Stomach (tissue), 9 donors: Measurements from ENCODE around the gene VPS39. TPM values are rescaled to one million over a fixed set of nuclear protein-coding genes. Genes with fewer than 3 reads are reported as not detected.

ENCODE experiments used
- DNase-seq, 2 donors: peaks; one replicate each; pipeline versions ENCODE4 v3.0.0 to v3.0.0-alpha.2; 2013 to 2019
- H3K27ac ChIP-seq, 5 donors: fragments of 200-600 bp in 4 of 5; sonication (generic) in 4 of 5; one replicate each; pipeline ENCODE4 v1.5.1; 2013 to 2019; ENCODE audit warnings: mild to moderate bottlenecking in 1 of 5, moderate library complexity in 1 of 5
- H3K27me3 ChIP-seq, 3 donors: fragments of 200-600 bp; sonication (generic); one replicate each; pipeline ENCODE4 v1.5.1; 2017 to 2019; ENCODE audit warnings: mixed run types in 1 of 3
- H3K36me3 ChIP-seq, 4 donors: fragments of 200-600 bp; sonication (generic); 1 replicate in 3 of 4; 2 replicates in 1 of 4; pipeline ENCODE4 v1.5.1; 2016 to 2019
- H3K4me1 ChIP-seq, 4 donors: fragments of 200-600 bp; sonication (generic); one replicate each; pipeline ENCODE4 v1.5.1; 2016 to 2019
- H3K4me3 ChIP-seq, 4 donors: fragments of 200-600 bp; sonication (generic) in 3 of 4; one replicate each; pipeline ENCODE4 v1.5.1; 2016 to 2019; ENCODE audit warnings: mild to moderate bottlenecking in 1 of 4
- H3K9me3 ChIP-seq, 4 donors: fragments of 200-600 bp; sonication (generic); one replicate each; pipeline ENCODE4 v1.5.1; 2016 to 2019
- CTCF ChIP-seq, 7 experiments: fragments of 450-650 bp in 4 of 7; fragments of 200-600 bp in 3 of 7; sonication (generic) in 3 of 7; IDR thresholded peaks; one replicate each; pipeline ENCODE4 v1.5.1; 2016 to 2019; ENCODE audit warnings: antibody characterized with exemption in 7 of 7, control low read depth in 2 of 7, mild to moderate bottlenecking in 1 of 7
- EP300 ChIP-seq: sonication (generic); formaldehyde crosslinking; IDR thresholded peaks from one replicate; pipeline ENCODE4 v1.6.1; 2017; ENCODE audit warnings: antibody characterized with exemption
- POLR2A ChIP-seq, 4 donors: fragments of 450-650 bp; IDR thresholded peaks; one replicate each; pipeline ENCODE4 v1.6.1; 2016; ENCODE audit warnings: antibody characterized with exemption in 4 of 4, control low read depth in 2 of 4, mild to moderate bottlenecking in 1 of 4, moderate library complexity in 1 of 4
- POLR2AphosphoS5 ChIP-seq, 3 donors: sonication (generic); formaldehyde crosslinking; IDR thresholded peaks; one replicate each; pipeline ENCODE4 v1.6.1; 2016; ENCODE audit warnings: antibody characterized with exemption in 3 of 3
- WGBS, 5 donors: extraction: QIAGEN DNeasy Blood & Tissue Kit in 3 of 5; methylation state at CpG; one replicate each; pipeline versions ENCODE4 v1.1.5 to v1.1.7; 2013 to 2018; 5-methylcytosine and 5-hydroxymethylcytosine counted together
- intact Hi-C: fragments of 100-400 bp; cut with DNase I; formaldehyde crosslinking; loops from one replicate; pipeline ENCODE4 v1.15.1; 2023; ENCODE audit warnings: low total_unique reads
- polyA plus RNA-seq, 3 donors: library from polyadenylated mRNA; stranded (reverse); fragments of 200-250 nt; gene quantifications; one replicate each; pipeline ENCODE4 v1.2.3, GENCODE V29; 2013
- total RNA-seq, 5 donors: library from RNA; depleted of rRNA; stranded (reverse); fragments of >200 nt; gene quantifications; one replicate each; pipeline versions ENCODE4 v1.1.0 to v1.2.3, GENCODE V29; 2014 to 2016
- donor health status: healthy with polysubstance abuse.
- donor health status: Bipolar disorder and iron deficiency.
- donor health status: healthy.

VPS39 gene
- total and polyA plus RNA-seq, 8 donors: 22.2 to 635 (median 74.3) TPM

- Histone ChIP-seq H3K4me1 (peaks cover 0 to 9% (median 4%) of the 10 kb centered on the region in 4 donors), H3K4me3 (no peak overlapping the region), H3K36me3 (no peaks in the 10 kb centered on the region), H3K27ac (no peak overlapping the region), H3K9me3 (no peaks in the 10 kb centered on the region), H3K27me3 (no peaks in the 10 kb centered on the region)
- intact Hi-C loops: no loop called here
- DNase-seq: no peak
- TF ChIP-seq POLR2A (IDR thresholded peaks at IDR 0.05) (no peak), POLR2AphosphoS5 (IDR thresholded peaks at IDR 0.05) (no peak), EP300 (no peak), CTCF (IDR thresholded peaks at IDR 0.05) (no peak)
- WGBS, 5 donors: 52 to 68% (median 67%) methylated on average over 3 to 5 of the region's 5 CpGs
Observed at GRCh38 chr15:42119446-42119760, 88.7 kb downstream of the VPS39 start.

- intact Hi-C loops: no loop called here
- TF ChIP-seq POLR2AphosphoS5 (IDR thresholded peaks at IDR 0.05): no peak
- TF ChIP-seq CTCF (IDR thresholded peaks at IDR 0.05): no peak
- no peak for TF ChIP-seq POLR2A (IDR thresholded peaks at IDR 0.05)
- no peak for TF ChIP-seq EP300
- peak; percentile 21 to 67 for DNase-seq
- no peaks in the 10 kb centered on the region for H3K36me3 ChIP-seq
- H3K9me3 ChIP-seq: no peaks in the 10 kb centered on the region
- WGBS, 5 donors: 13 to 31% (median 22%) methylated on average over 10 of the region's 10 CpGs
- H3K4me1 ChIP-seq: peaks cover 0 to 9% (median 4%) of the 10 kb centered on the region in 4 donors
- H3K27ac ChIP-seq: peak overlapping the region in 1 of 5 donors; percentile 33
- no peak overlapping the region for H3K4me3 ChIP-seq
- no peaks in the 10 kb centered on the region for H3K27me3 ChIP-seq
Observed at GRCh38 chr15:42118650-42119445, 89.3 kb downstream of the VPS39 start.

- H3K27me3 ChIP-seq: no peaks in the 10 kb centered on the region
- H3K4me3 ChIP-seq: no peak overlapping the region
- peaks cover 0 to 5% (median 0%) of the 10 kb centered on the region in 4 donors for H3K9me3 ChIP-seq
- TF ChIP-seq POLR2A (IDR thresholded peaks at IDR 0.05) (no peak), CTCF (IDR thresholded peaks at IDR 0.05) (no peak), EP300 (no peak), POLR2AphosphoS5 (IDR thresholded peaks at IDR 0.05) (no peak)
- H3K4me1 ChIP-seq: peaks cover 0 to 12% (median 7%) of the 10 kb centered on the region in 4 donors
- intact Hi-C loops: no loop called here
- 51 to 76% (median 74%) methylated on average over 4 of the region's 4 CpGs for WGBS, 5 donors
- H3K36me3 ChIP-seq: no peaks in the 10 kb centered on the region
- no peak for DNase-seq
- no peak overlapping the region for H3K27ac ChIP-seq
Observed at GRCh38 chr15:42111924-42112323, 96.2 kb downstream of the VPS39 start.

- 57 to 68% (median 60%) methylated on average over 3 of the region's 3 CpGs for WGBS, 5 donors
- Histone ChIP-seq H3K4me3 (no peak overlapping the region), H3K9me3 (peaks cover 0 to 5% (median 0%) of the 10 kb centered on the region in 4 donors), H3K4me1 (peaks cover 0 to 20% (median 9%) of the 10 kb centered on the region in 4 donors), H3K27ac (peak overlapping the region in 1 of 5 donors; percentile 12), H3K27me3 (no peaks in the 10 kb centered on the region), H3K36me3 (no peaks in the 10 kb centered on the region)
- intact Hi-C loops: no loop called here
- TF ChIP-seq POLR2AphosphoS5 (IDR thresholded peaks at IDR 0.05): no peak
- TF ChIP-seq POLR2A (IDR thresholded peaks at IDR 0.05): no peak
- TF ChIP-seq CTCF (IDR thresholded peaks at IDR 0.05): no peak
- no peak for TF ChIP-seq EP300
- DNase-seq: no peak
Observed at GRCh38 chr15:42110367-42110766, 97.7 kb downstream of the VPS39 start.
